CD4-positive, alpha-beta memory T cell (primary cell): ENCODE data around the gene ADAM17. TPM values are rescaled to one million over a fixed set of nuclear protein-coding genes. Genes with fewer than 3 reads are reported as not detected.

Experiments
- CTCF ChIA-PET: fragments of 350-600 bp; sonication (Branson Sonifier 250); formaldehyde crosslinking; loops from one replicate; lab custom pipeline; 2021; ENCODE audit warnings: inconsistent platforms; ENCODE audit not compliant: partially characterized antibody; lab: Charles Lee
- POLR2A ChIA-PET: fragments of 350-600 bp; sonication (Branson Sonifier 250); formaldehyde crosslinking; loops from one replicate; lab custom pipeline; 2021; ENCODE audit not compliant: partially characterized antibody; lab: Charles Lee
- DNase-seq, 5 donors: peaks; one replicate each; pipeline versions ENCODE4 v3.0.0 to v3.0.0-alpha.2; 2020 to 2022; ENCODE audit warnings: mixed read lengths in 1 of 5
- H3K27ac ChIP-seq: one replicate; pipeline ENCODE4 v1.7.0; 2013; ENCODE audit warnings: low read depth, low read length
- H3K27me3 ChIP-seq: 2 replicates; pipeline ENCODE4 v1.7.0; 2013; ENCODE audit warnings: mild to moderate bottlenecking, low read length, moderate library complexity; ENCODE audit not compliant: insufficient read depth
- H3K36me3 ChIP-seq: 2 replicates; pipeline ENCODE4 v1.7.0; 2013; ENCODE audit warnings: mild to moderate bottlenecking, low read length, moderate library complexity; ENCODE audit not compliant: insufficient read depth
- H3K4me1 ChIP-seq: 2 replicates; pipeline ENCODE4 v1.7.0; 2013; ENCODE audit warnings: mild to moderate bottlenecking, low read length, moderate library complexity; ENCODE audit not compliant: insufficient read depth
- H3K4me3 ChIP-seq, 2 donors: one replicate each; pipeline ENCODE4 v1.7.0; 2013; ENCODE audit warnings: low read length in 2 of 2, mild to moderate bottlenecking in 1 of 2
- H3K9me3 ChIP-seq, 2 donors: one replicate each; pipeline ENCODE4 v1.7.0; 2013; ENCODE audit warnings: low read length in 2 of 2, control low read depth in 1 of 2; ENCODE audit not compliant: control insufficient read depth in 1 of 2
- H3K27ac Mint-ChIP-seq, 7 donors: one replicate each; pipeline ENCODE4 v1.8.0; 2020 to 2021; ENCODE audit warnings: mixed read lengths in 7 of 7, mild to moderate bottlenecking in 6 of 7, inconsistent platforms in 3 of 7, moderate library complexity in 3 of 7
- H3K27me3 Mint-ChIP-seq, 2 donors: one replicate each; pipeline ENCODE4 v1.8.0; 2020 to 2021; ENCODE audit warnings: mixed read lengths in 2 of 2
- H3K36me3 Mint-ChIP-seq, 2 donors: one replicate each; pipeline ENCODE4 v1.8.0; 2020 to 2021; ENCODE audit warnings: mixed read lengths in 2 of 2, inconsistent platforms in 1 of 2, mild to moderate bottlenecking in 1 of 2
- H3K4me1 Mint-ChIP-seq, 4 donors: one replicate each; pipeline ENCODE4 v1.8.0; 2020 to 2021; ENCODE audit warnings: mixed read lengths in 4 of 4, mild to moderate bottlenecking in 1 of 4
- H3K4me3 Mint-ChIP-seq, 8 donors: one replicate each; pipeline ENCODE4 v1.8.0; 2020 to 2021; ENCODE audit warnings: mixed read lengths in 8 of 8, mild to moderate bottlenecking in 7 of 8, moderate library complexity in 6 of 8, inconsistent platforms in 3 of 8
- H3K9me3 Mint-ChIP-seq, 8 donors: one replicate each; pipeline ENCODE4 v1.8.0; 2020 to 2021; ENCODE audit warnings: mixed read lengths in 8 of 8, mild to moderate bottlenecking in 5 of 8, inconsistent platforms in 3 of 8, moderate library complexity in 1 of 8
- intact Hi-C: fragments of 100-400 bp; cut with micrococcal nuclease; formaldehyde crosslinking; loops from one replicate; pipeline ENCODE4 v1.15.1; 2023
- polyA plus RNA-seq, 2 donors: library from polyadenylated mRNA; unstranded; fragments of 300-500 nt; fragmentation: Illumina TruSeq; gene quantifications; one replicate each; pipeline ENCODE4 v1.2.3, GENCODE V29; 2021
- total RNA-seq, 2 experiments: library from RNA; stranded (reverse); gene quantifications; one replicate each; pipeline ENCODE4 v1.2.3, GENCODE V29; 2021

ADAM17 gene
- total and polyA plus RNA-seq, 4 experiments from 2014 or later, result 8.1 to 35.6 (median 23.2) TPM

- ChIA-PET CTCF (interaction anchor here (1.4 kb wide), 1 partner anchor 229 kb away, joined by 3 read pairs; no protein-coding TSS in a partner anchor), POLR2A (no interaction called here)
- Mint-ChIP-seq H3K4me3 (no peak overlapping the region), H3K36me3 (no peaks in the 10 kb centered on the region), H3K27me3 (no peaks in the 10 kb centered on the region), H3K4me1 (peaks cover 0 to 6% (median 2%) of the 10 kb centered on the region in 4 donors), H3K27ac (peak overlapping the region in 1 of 7 donors; percentile 52), H3K9me3 (no peaks in the 10 kb centered on the region)
- Histone ChIP-seq H3K9me3 (no peaks in the 10 kb centered on the region), H3K27ac (no peak overlapping the region), H3K27me3 (no peaks in the 10 kb centered on the region), H3K4me3 (no peak overlapping the region), H3K36me3 (no peaks in the 10 kb centered on the region), H3K4me1 (no peaks in the 10 kb centered on the region)
- no peak for DNase-seq
- intact Hi-C loops, result no loop called here
These were observed 14.8 kb upstream of the ADAM17 start for GRCh38 chr2:9570182-9571060.

GRCh38 chr2:9565436-9566153 lies 10.0 kb upstream of the ADAM17 start:
- Mint-ChIP-seq H3K9me3 (no peaks in the 10 kb centered on the region), H3K27ac (no peak overlapping the region), H3K36me3 (no peaks in the 10 kb centered on the region), H3K4me3 (no peak overlapping the region), H3K4me1 (no peaks in the 10 kb centered on the region), H3K27me3 (no peaks in the 10 kb centered on the region)
- H3K9me3 ChIP-seq, result no peaks in the 10 kb centered on the region
- intact Hi-C loops, result no loop called here
- no peak overlapping the region for H3K27ac ChIP-seq
- DNase-seq, result no peak
- POLR2A ChIA-PET, result interaction anchor here (2.4 kb wide), 1 partner anchor 10 kb away, joined by 12 read pairs; the partner anchor contains the start of gene ADAM17
- no peaks in the 10 kb centered on the region for H3K4me1 ChIP-seq
- H3K27me3 ChIP-seq, result no peaks in the 10 kb centered on the region
- H3K4me3 ChIP-seq, result no peak overlapping the region
- CTCF ChIA-PET, result no interaction called here
- no peaks in the 10 kb centered on the region for H3K36me3 ChIP-seq

- Histone ChIP-seq H3K27me3 (no peaks in the 10 kb centered on the region), H3K36me3 (no peaks in the 10 kb centered on the region), H3K9me3 (no peaks in the 10 kb centered on the region), H3K27ac (no peak overlapping the region), H3K4me3 (no peak overlapping the region), H3K4me1 (peaks cover 12% of the 10 kb centered on the region)
- Mint-ChIP-seq H3K4me3 (no peak overlapping the region), H3K27ac (peak overlapping the region in 3 of 7 donors; percentile 42 to 57 (median 47)), H3K4me1 (peaks cover 8 to 12% (median 10%) of the 10 kb centered on the region in 4 donors), H3K36me3 (peaks cover 0 to 6% of the 10 kb centered on the region in 2 donors), H3K27me3 (no peaks in the 10 kb centered on the region), H3K9me3 (no peaks in the 10 kb centered on the region)
- intact Hi-C loops, result no loop called here
- ChIA-PET CTCF (no interaction called here), POLR2A (interaction anchor here (0.6 kb wide), 2 partner anchors 14 to 229 kb away, joined by 3 to 4 read pairs; no protein-coding TSS in a partner anchor)
- no peak for DNase-seq
These were observed 5.0 kb upstream of the ADAM17 start for GRCh38 chr2:9560628-9561027.

GRCh38 chr2:9558948-9559381 lies 3.3 kb upstream of the ADAM17 start:
- CTCF ChIA-PET, result interaction anchor here (1.0 to 1.4 kb wide), 3 partner anchors 20 to 241 kb away, joined by 3 to 9 read pairs (median 4); no protein-coding TSS in a partner anchor
- peaks cover 0 to 16% of the 10 kb centered on the region in 2 donors for H3K36me3 Mint-ChIP-seq
- Histone ChIP-seq H3K4me3 (no peak overlapping the region), H3K4me1 (peaks cover 22% of the 10 kb centered on the region), H3K36me3 (no peaks in the 10 kb centered on the region), H3K9me3 (no peaks in the 10 kb centered on the region), H3K27ac (no peak overlapping the region), H3K27me3 (no peaks in the 10 kb centered on the region)
- H3K27me3 Mint-ChIP-seq, result no peaks in the 10 kb centered on the region
- no peaks in the 10 kb centered on the region for H3K9me3 Mint-ChIP-seq
- intact Hi-C loops, result loop anchor here (5.0 kb wide), 2 partner anchors 143 to 483 kb away; partner anchors contain the start of gene KLF11
- no peak for DNase-seq
- peaks cover 18 to 26% (median 24%) of the 10 kb centered on the region in 4 donors for H3K4me1 Mint-ChIP-seq
- H3K27ac Mint-ChIP-seq, result peak overlapping the region in 4 of 7 donors; percentile 21 to 67 (median 50)
- POLR2A ChIA-PET, result interaction anchor here (6.1 kb wide), 1 partner anchor 72 kb away, joined by 69 read pairs; the partner anchor contains the start of gene YWHAQ
- H3K4me3 Mint-ChIP-seq, result peak overlapping the region in 2 of 8 donors; percentile 18 to 65

- ChIA-PET CTCF (interaction anchor here (0.7 to 2.8 kb wide), 15 partner anchors 8 to 244 kb away, joined by 3 to 13 read pairs (median 4); partner anchors contain the start of genes ITGB1BP1 and YWHAQ), POLR2A (interaction anchor here (0.6 to 6.1 kb wide), 37 partner anchors 8 to 291 kb away, joined by 3 to 69 read pairs (median 4); partner anchors contain the start of genes CPSF3, IAH1, ITGB1BP1 and TAF1B)
- Histone ChIP-seq H3K4me3 (peak overlapping the region; percentile 97 to 99), H3K9me3 (no peaks in the 10 kb centered on the region), H3K4me1 (peaks cover 48% of the 10 kb centered on the region), H3K36me3 (no peaks in the 10 kb centered on the region), H3K27ac (peak overlapping the region; percentile 90), H3K27me3 (no peaks in the 10 kb centered on the region)
- peak in 1 of 5 donors; percentile 6 for DNase-seq
- Mint-ChIP-seq H3K9me3 (no peaks in the 10 kb centered on the region), H3K4me1 (peaks cover 30 to 51% (median 41%) of the 10 kb centered on the region in 4 donors), H3K36me3 (peaks cover 0 to 21% of the 10 kb centered on the region in 2 donors), H3K27ac (peak overlapping the region; percentile 93 to 98 (median 98)), H3K4me3 (peak overlapping the region; percentile 92 to 99 (median 98)), H3K27me3 (no peaks in the 10 kb centered on the region)
- intact Hi-C loops, result loop anchor here (5.0 kb wide), 2 partner anchors 146 to 486 kb away; partner anchors contain the start of gene KLF11
These were observed 602 bp upstream of the ADAM17 start for GRCh38 chr2:9556121-9556743.

DNA sequence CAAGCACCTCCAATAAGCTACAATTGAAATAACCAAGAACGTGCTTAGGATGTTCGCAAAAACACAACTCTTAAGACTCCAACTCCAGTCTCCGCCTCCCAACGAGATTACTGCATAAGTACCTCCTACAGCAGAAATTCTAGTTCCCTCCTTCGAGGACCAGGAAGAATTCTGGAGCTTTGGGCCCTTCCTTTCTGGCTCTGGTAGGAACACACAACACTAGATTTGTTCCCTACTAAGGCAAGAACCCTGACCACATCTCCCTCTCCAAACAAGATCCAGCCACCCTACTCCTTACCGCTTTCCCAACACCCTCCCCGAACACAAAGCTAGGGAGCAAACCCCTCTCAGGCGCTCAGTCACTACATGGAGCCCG lies 721 bp downstream of the ADAM17 start:
- Mint-ChIP-seq H3K4me1 (peaks cover 30 to 58% (median 46%) of the 10 kb centered on the region in 4 donors), H3K9me3 (no peaks in the 10 kb centered on the region), H3K27me3 (no peaks in the 10 kb centered on the region), H3K4me3 (peak overlapping the region; percentile 92 to 99 (median 98)), H3K27ac (peak overlapping the region; percentile 93 to 98 (median 95)), H3K36me3 (peaks cover 0 to 21% of the 10 kb centered on the region in 2 donors)
- POLR2A ChIA-PET, result interaction anchor here (0.8 to 6.1 kb wide), 29 partner anchors 8 to 1578 kb away, joined by 3 to 69 read pairs (median 5); partner anchors contain the start of genes CPSF3, IAH1, ITGB1BP1 and ODC1
- no peaks in the 10 kb centered on the region for H3K36me3 ChIP-seq
- no peaks in the 10 kb centered on the region for H3K27me3 ChIP-seq
- peak overlapping the region; percentile 97 to 99 for H3K4me3 ChIP-seq
- CTCF ChIA-PET, result interaction anchor here (0.6 to 2.8 kb wide), 6 partner anchors 32 to 245 kb away, joined by 3 to 11 read pairs (median 4); partner anchors contain the start of gene YWHAQ
- peaks cover 60% of the 10 kb centered on the region for H3K4me1 ChIP-seq
- peak; percentile 21 to 61 (median 36) for DNase-seq
- peak overlapping the region; percentile 90 for H3K27ac ChIP-seq
- H3K9me3 ChIP-seq, result no peaks in the 10 kb centered on the region
- intact Hi-C loops, result loop anchor here (1.0 to 5.0 kb wide), 7 partner anchors 76 to 487 kb away; partner anchors contain the start of genes CPSF3, GRHL1, IAH1 and ITGB1BP1
